ENCODE measurements around the gene OPALIN.

DNA sequence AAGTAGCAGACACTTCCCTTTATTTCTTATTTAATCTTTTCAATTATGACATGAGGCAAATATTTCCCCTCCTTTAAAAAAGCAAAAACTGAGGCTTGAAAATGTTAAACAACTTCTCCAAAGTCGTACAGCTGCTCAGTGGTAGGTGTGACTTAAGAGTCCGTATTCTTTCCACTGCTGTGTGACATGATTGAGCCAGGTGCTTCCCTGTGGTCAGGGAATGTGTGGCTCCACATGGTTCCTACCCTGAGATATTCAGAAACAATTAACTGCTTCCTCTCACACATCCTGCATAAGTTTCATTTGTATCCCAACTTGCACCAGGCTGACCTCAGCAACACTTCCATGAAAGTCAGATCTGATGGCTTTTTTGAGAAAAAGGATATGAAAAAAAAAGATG is 13.6 kb downstream of the OPALIN start:
- no peak for TF ChIP-seq POLR2A (IDR thresholded peaks at IDR 0.05)
- TF ChIP-seq, protein P1, sequence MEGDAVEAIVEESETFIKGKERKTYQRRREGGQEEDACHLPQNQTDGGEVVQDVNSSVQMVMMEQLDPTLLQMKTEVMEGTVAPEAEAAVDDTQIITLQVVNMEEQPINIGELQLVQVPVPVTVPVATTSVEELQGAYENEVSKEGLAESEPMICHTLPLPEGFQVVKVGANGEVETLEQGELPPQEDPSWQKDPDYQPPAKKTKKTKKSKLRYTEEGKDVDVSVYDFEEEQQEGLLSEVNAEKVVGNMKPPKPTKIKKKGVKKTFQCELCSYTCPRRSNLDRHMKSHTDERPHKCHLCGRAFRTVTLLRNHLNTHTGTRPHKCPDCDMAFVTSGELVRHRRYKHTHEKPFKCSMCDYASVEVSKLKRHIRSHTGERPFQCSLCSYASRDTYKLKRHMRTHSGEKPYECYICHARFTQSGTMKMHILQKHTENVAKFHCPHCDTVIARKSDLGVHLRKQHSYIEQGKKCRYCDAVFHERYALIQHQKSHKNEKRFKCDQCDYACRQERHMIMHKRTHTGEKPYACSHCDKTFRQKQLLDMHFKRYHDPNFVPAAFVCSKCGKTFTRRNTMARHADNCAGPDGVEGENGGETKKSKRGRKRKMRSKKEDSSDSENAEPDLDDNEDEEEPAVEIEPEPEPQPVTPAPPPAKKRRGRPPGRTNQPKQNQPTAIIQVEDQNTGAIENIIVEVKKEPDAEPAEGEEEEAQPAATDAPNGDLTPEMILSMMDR (IDR thresholded peaks at IDR 0.05): no peak

Measured in lower leg skin (tissue), 3 donors.